Right lobe of liver (tissue), 6 donors: ENCODE measurements around the gene TGM2. TPM values are rescaled to one million over a fixed set of nuclear protein-coding genes. Genes with fewer than 3 reads are reported as not detected.
A peak's percentile ranks its signal among the peaks of the same experiment; 100 is the strongest.

Source experiments
- ATAC-seq, 4 donors: fragments of 200-7000 bp; cut with Tn5 transposase; one replicate each; pipeline ENCODE4 v1.9.1; 2020; ENCODE audit warnings: mild to moderate bottlenecking in 4 of 4, moderate library complexity in 4 of 4
- DNase-seq, 3 donors: peaks; one replicate each; pipeline ENCODE4 v3.0.0-alpha.2; 2020
- H3K27ac ChIP-seq, 3 donors: fragments of 200-600 bp; one replicate each; pipeline ENCODE4 v1.8.0; 2022
- H3K27me3 ChIP-seq, 2 donors: fragments of 200-600 bp; one replicate each; pipeline ENCODE4 v1.8.0; 2022
- H3K36me3 ChIP-seq, 4 donors: fragments of 200-600 bp; sonication (generic) in 1 of 4; one replicate each; pipeline versions ENCODE4 v1.5.1 to v1.8.0; 2017 to 2022; ENCODE audit warnings: control low read depth in 1 of 4
- H3K4me1 ChIP-seq, 4 donors: fragments of 200-600 bp; sonication (generic) in 1 of 4; one replicate each; pipeline versions ENCODE4 v1.5.1 to v1.8.0; 2017 to 2022; ENCODE audit warnings: control low read depth in 1 of 4
- H3K4me3 ChIP-seq, 3 donors: fragments of 200-600 bp; one replicate each; pipeline ENCODE4 v1.8.0; 2022
- H3K9me3 ChIP-seq, 4 donors: fragments of 200-600 bp; sonication (generic) in 1 of 4; one replicate each; pipeline versions ENCODE4 v1.5.1 to v1.8.0; 2017 to 2022; ENCODE audit warnings: control low read depth in 1 of 4
- POLR2A ChIP-seq: fragments of 450-650 bp; IDR thresholded peaks from one replicate; pipeline ENCODE4 v1.6.1; 2017; ENCODE audit warnings: antibody characterized with exemption, mild to moderate bottlenecking
- WGBS: methylation state at CpG from one replicate; pipeline ENCODE4 v1.1.6; 2018; ENCODE audit warnings: low coverage, low lambda C conversion rate; ENCODE audit not compliant: insufficient coverage; ENCODE audit errors: missing lambda C conversion rate; 5-methylcytosine and 5-hydroxymethylcytosine counted together
- intact Hi-C, 2 donors: fragments of 100-400 bp; cut with DNase I; formaldehyde crosslinking; loops; one replicate each; pipeline versions ENCODE4 v1.11.2 to v1.14.1; 2022
- total RNA-seq, 6 experiments: library from RNA; depleted of rRNA in 2 of 6; stranded (reverse); fragments of >200 nt in 2 of 6; fragmentation: NEBNext Ultra II Directional in 3 of 6; extraction: Animal tissue kit (Norgen Biotek cat#: 25700) in 3 of 6; gene quantifications; one replicate each; pipeline versions ENCODE4 v1.1.0 to v1.2.4, GENCODE V29; 2016 to 2023
- TF ChIP-seq, protein P1 (sequence below), 4 donors: fragments of 200-600 bp in 3 of 4; fragments of 450-650 bp in 1 of 4; IDR thresholded peaks; one replicate each; pipeline versions ENCODE4 v1.5.1 to v1.8.0; 2016 to 2022; ENCODE audit warnings: antibody characterized with exemption in 4 of 4, mild to moderate bottlenecking in 2 of 4
- donor health status: DM: no; HTN: yes; CAD: no.
- donor health status: DM: no; HTN: no; CAD: no.
- donor health status: DM: no; HTN: no; CAD: no.
- donor health status: DM: no; HTN: yes; CAD: no.
- donor health status: DM: no; HTN: yes; CAD: no.

TGM2 gene
- total RNA-seq, 6 experiments from 2014 or later = 135 to 940 (median 474) TPM

DNA sequence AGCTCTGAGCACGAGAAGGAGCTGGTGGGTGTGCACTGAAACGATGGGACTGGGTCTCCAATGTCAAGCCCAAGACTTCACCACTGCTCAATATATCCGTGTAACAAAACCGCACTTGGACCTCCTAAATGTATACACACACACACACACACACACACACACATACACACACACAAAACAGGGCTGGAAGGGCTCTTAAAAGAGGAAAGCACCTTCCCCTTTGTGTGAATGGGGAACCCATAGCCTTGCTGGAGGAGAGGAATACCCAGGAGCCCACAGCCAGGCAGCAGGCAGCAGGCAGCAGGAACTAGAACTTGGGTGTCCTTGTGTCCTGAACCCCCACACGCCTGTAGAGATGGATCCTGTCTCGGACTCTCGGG lies 29.8 kb downstream of the TGM2 start:
- no peak for ATAC-seq
- TF ChIP-seq, protein P1, sequence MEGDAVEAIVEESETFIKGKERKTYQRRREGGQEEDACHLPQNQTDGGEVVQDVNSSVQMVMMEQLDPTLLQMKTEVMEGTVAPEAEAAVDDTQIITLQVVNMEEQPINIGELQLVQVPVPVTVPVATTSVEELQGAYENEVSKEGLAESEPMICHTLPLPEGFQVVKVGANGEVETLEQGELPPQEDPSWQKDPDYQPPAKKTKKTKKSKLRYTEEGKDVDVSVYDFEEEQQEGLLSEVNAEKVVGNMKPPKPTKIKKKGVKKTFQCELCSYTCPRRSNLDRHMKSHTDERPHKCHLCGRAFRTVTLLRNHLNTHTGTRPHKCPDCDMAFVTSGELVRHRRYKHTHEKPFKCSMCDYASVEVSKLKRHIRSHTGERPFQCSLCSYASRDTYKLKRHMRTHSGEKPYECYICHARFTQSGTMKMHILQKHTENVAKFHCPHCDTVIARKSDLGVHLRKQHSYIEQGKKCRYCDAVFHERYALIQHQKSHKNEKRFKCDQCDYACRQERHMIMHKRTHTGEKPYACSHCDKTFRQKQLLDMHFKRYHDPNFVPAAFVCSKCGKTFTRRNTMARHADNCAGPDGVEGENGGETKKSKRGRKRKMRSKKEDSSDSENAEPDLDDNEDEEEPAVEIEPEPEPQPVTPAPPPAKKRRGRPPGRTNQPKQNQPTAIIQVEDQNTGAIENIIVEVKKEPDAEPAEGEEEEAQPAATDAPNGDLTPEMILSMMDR (IDR thresholded peaks at IDR 0.05) = no peak
- no peak for TF ChIP-seq POLR2A
- Histone ChIP-seq H3K4me3 (no peak overlapping the region), H3K9me3 (no peaks in the 10 kb centered on the region), H3K36me3 (peaks cover 29 to 83% (median 51%) of the 10 kb centered on the region in 4 donors), H3K27me3 (no peaks in the 10 kb centered on the region), H3K4me1 (no peaks in the 10 kb centered on the region), H3K27ac (no peak overlapping the region)
- WGBS = 59% methylated on average over 2 of the region's 7 CpGs
- DNase-seq = no peak
- intact Hi-C loops = no loop called here

DNA sequence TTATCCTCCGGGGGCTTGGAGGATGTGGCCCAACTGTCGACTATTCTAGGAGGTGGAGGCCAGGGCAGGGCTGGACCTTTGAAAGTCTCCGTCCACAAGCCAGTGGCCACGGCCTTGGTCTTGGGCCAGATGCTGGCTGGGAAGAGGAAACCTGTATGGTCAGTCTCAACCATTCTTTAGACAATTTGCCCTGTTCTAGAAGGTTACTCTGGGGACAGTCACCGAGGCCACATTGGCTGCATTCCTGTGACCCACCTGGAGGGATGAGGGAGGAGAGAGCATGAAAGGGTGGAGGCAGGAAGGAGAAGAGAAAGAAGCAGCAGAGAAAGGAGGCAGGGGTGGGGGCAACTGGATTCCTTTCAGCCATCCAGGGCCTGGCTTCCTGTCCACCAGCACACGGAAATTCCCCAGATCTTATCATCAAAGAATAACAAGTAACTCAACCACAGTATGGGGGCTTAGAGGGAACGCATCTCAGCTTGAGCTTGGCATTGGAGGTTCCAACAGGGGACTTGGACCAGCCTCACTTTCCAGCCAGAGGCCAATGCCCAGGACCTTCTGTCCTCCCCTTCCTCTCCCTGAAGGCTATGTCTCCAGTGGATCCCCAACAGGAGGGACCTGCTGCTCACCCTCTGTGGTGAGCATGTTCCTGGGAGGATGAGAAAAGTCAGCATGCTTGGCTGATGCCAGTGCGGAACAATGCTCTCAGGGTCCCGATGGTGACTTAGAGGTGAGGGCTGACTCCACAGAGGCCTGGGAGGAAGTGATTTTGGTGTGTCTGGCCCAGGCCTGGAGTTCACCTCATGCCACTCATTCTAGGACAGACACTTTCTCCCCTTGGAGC lies 30.4 kb downstream of the TGM2 start:
- intact Hi-C loops = no loop called here
- peak; percentile 1 to 29 (median 12) for ATAC-seq
- Histone ChIP-seq H3K36me3 (peaks cover 28 to 78% (median 52%) of the 10 kb centered on the region in 4 donors), H3K4me1 (no peaks in the 10 kb centered on the region), H3K9me3 (no peaks in the 10 kb centered on the region), H3K27me3 (no peaks in the 10 kb centered on the region), H3K27ac (peak overlapping the region in 1 of 3 donors; percentile 22), H3K4me3 (no peak overlapping the region)
- TF ChIP-seq, protein P1 (IDR thresholded peaks at IDR 0.05) = no peak
- TF ChIP-seq POLR2A = no peak
- peak in 1 of 3 donors; percentile 44 for DNase-seq
- 48% methylated on average over 6 of the region's 9 CpGs for WGBS

DNA sequence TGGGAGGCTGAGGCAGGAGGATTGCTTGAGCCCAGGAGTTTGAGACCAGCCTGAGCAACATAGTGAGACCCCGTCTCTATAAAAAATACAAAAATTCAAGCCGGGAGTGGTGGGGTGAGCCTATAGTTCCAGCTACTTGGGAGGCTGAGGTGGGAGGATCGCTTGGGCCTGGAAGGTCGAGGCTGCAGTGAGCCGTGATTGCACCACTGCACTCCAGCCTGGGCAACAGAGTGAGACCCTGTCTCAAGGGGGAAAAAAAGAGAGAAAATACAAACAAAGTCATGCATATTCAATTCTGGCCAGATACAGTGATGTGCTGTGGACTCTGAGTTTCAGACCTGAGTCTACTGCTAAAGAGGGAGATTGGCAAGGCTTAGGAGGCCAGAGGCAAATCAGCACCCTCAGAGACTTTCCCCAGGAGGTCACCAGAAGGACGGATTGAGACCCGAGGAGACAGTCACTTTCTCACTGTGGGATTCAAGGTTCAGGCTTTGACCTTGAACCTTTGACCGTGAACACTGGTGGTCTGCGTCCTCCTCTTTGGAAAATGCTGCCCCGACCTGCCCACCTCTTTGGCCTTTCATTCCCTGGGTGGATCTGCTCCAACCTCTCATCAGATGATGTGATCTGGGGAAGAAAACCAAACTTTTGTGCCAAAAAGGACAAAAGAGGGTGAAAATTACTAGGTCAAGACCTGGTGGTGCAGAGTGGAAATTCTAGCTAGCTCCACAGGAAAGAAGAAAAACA lies 31.2 kb downstream of the TGM2 start:
- 82% methylated on average over 8 of the region's 10 CpGs for WGBS
- H3K27ac ChIP-seq = peak overlapping the region in 1 of 3 donors; percentile 22
- TF ChIP-seq, protein P1 (IDR thresholded peaks at IDR 0.05) = no peak
- TF ChIP-seq POLR2A = peak; percentile 26

DNA sequence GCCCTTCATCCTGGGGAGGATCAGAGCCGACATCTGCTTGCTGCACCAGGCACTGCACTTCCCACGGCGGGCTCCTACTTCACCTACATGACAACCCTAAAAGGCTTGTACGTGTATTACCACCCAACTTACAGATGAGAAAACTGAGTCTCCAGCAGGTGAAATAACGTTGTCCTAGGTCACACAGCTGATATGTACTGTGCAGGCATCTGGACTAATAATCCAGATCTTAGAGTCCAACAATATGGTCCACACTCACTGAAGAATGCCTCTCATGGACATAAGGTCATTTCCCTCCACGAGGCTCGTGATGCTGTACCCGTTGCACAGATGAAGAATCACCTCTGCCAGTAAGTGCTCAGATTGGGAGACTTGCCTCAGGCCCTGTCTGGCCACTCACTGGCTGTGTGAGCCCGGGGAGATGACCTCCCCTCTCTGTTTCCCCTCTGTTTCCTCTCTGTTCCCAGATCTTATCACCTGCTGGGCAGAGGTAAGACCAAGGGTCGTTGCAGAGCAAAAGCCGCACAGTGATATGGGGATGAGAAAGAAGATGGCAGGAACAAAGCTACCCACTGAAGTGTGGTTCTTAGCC lies 32.1 kb downstream of the TGM2 start:
- peaks cover 12 to 62% (median 39%) of the 10 kb centered on the region in 4 donors for H3K36me3 ChIP-seq
- intact Hi-C loops = no loop called here
- no CpG with 5 or more reads among the region's 11 CpGs for WGBS
- TF ChIP-seq, protein P1 (IDR thresholded peaks at IDR 0.05) = no peak
- TF ChIP-seq POLR2A = peak; percentile 21
- DNase-seq = no peak
- H3K27me3 ChIP-seq = no peaks in the 10 kb centered on the region
- no peak overlapping the region for H3K27ac ChIP-seq
- H3K4me3 ChIP-seq = no peak overlapping the region
- ATAC-seq = no peak
- no peaks in the 10 kb centered on the region for H3K4me1 ChIP-seq
- no peaks in the 10 kb centered on the region for H3K9me3 ChIP-seq

More for the DNA sequence above, 31.2 kb downstream of the TGM2 start:
- Histone ChIP-seq H3K36me3 (peaks cover 20 to 70% (median 46%) of the 10 kb centered on the region in 4 donors), H3K9me3 (no peaks in the 10 kb centered on the region), H3K27me3 (no peaks in the 10 kb centered on the region), H3K4me3 (no peak overlapping the region), H3K4me1 (no peaks in the 10 kb centered on the region)
- peak in 1 of 3 donors; percentile 17 for DNase-seq
- intact Hi-C loops = no loop called here
- no peak for ATAC-seq
